GM23338 (cell line): ENCODE results near the gene ALDH16A1. TPM values are rescaled to one million over a fixed set of nuclear protein-coding genes. Genes with fewer than 3 reads are reported as not detected.

Source experiments
- ATAC-seq: fragments of 200-7000 bp; cut with Tn5 transposase; 3 replicates; pipeline ENCODE4 v1.9.1; 2020
- DNase-seq: peaks from one replicate; pipeline ENCODE4 v3.0.0-alpha.2; 2015; ENCODE audit warnings: low spot score
- H2AFZ ChIP-seq: fragments of 200-600 bp; sonication (generic); 2 replicates; pipeline ENCODE4 v1.8.0; 2016; ENCODE audit warnings: antibody characterized with exemption, mild to moderate bottlenecking, moderate library complexity
- H3F3A ChIP-seq: fragments of 200-600 bp; sonication (generic); replicated peaks from 2 replicates; pipeline ENCODE4 v1.8.0; 2017; ENCODE audit warnings: antibody characterized with exemption, mixed run types, low read depth
- H3K27ac ChIP-seq: fragments of 200-600 bp; sonication (generic); 2 replicates; pipeline ENCODE4 v1.6.1; 2016; ENCODE audit warnings: low read depth
- H3K27me3 ChIP-seq: fragments of 200-600 bp; sonication (generic); 2 replicates; pipeline ENCODE4 v1.8.0; 2016; ENCODE audit warnings: mild to moderate bottlenecking, mixed run types, moderate library complexity; ENCODE audit not compliant: insufficient read depth
- H3K36me3 ChIP-seq: fragments of 200-600 bp; sonication (generic); 2 replicates; pipeline ENCODE4 v1.8.0; 2016; ENCODE audit warnings: mild to moderate bottlenecking; ENCODE audit not compliant: insufficient read depth
- H3K4me1 ChIP-seq: fragments of 200-600 bp; sonication (generic); 2 replicates; pipeline ENCODE4 v1.8.0; 2016; ENCODE audit warnings: mild to moderate bottlenecking, moderate library complexity; ENCODE audit not compliant: insufficient read depth
- H3K4me2 ChIP-seq: fragments of 200-600 bp; sonication (generic); 2 replicates; pipeline ENCODE4 v1.7.1; 2017; ENCODE audit warnings: mixed run types
- H3K4me3 ChIP-seq: fragments of 200-600 bp; sonication (generic); 2 replicates; pipeline ENCODE4 v1.6.1; 2016; ENCODE audit warnings: mixed run types
- H3K79me2 ChIP-seq: fragments of 200-600 bp; sonication (generic); replicated peaks from 2 replicates; pipeline ENCODE4 v1.8.0; 2017; ENCODE audit warnings: mild to moderate bottlenecking; ENCODE audit not compliant: insufficient read depth
- H3K9me2 ChIP-seq: fragments of 200-600 bp; sonication (generic); 2 replicates; pipeline ENCODE4 v1.8.0; 2017; ENCODE audit not compliant: insufficient read depth
- H4K20me1 ChIP-seq: fragments of 200-600 bp; sonication (generic); replicated peaks from 2 replicates; pipeline ENCODE4 v1.8.0; 2017; ENCODE audit warnings: mild to moderate bottlenecking; ENCODE audit not compliant: insufficient read depth
- H3K27ac Mint-ChIP-seq: 2 replicates; pipeline ENCODE4 v1.8.0; 2020; ENCODE audit warnings: inconsistent platforms, mild to moderate bottlenecking, moderate library complexity, mixed read lengths
- H3K27me3 Mint-ChIP-seq: 3 replicates; pipeline ENCODE4 v1.8.0; 2022; ENCODE audit warnings: low read depth, mild to moderate bottlenecking, moderate library complexity, mixed read lengths, inconsistent platforms; ENCODE audit not compliant: insufficient read depth, poor library complexity
- H3K36me3 Mint-ChIP-seq: 3 replicates; pipeline ENCODE4 v1.8.0; 2021; ENCODE audit warnings: low read depth, mild to moderate bottlenecking, inconsistent platforms, moderate library complexity, mixed read lengths
- H3K4me1 Mint-ChIP-seq: 3 replicates; pipeline ENCODE4 v1.8.0; 2020; ENCODE audit warnings: mild to moderate bottlenecking, inconsistent platforms, mixed read lengths
- H3K4me3 Mint-ChIP-seq: 3 replicates; pipeline ENCODE4 v1.8.0; 2021; ENCODE audit warnings: moderate library complexity, mild to moderate bottlenecking, inconsistent platforms, mixed read lengths
- H3K9me3 Mint-ChIP-seq: 3 replicates; pipeline ENCODE4 v1.8.0; 2020; ENCODE audit warnings: moderate library complexity, mild to moderate bottlenecking, inconsistent platforms, mixed read lengths
- CTCF ChIP-seq, 2 experiments: fragments of 200-600 bp in 1 of 2; sonication (generic) in 1 of 2; conservative IDR thresholded peaks; 2 replicates each; pipeline versions ENCODE4 v1.5.1 to v1.6.1; 2016 to 2017; ENCODE audit warnings: antibody characterized with exemption in 2 of 2, low read depth in 2 of 2, mild to moderate bottlenecking in 2 of 2, moderate library complexity in 1 of 2
- EZH2 ChIP-seq: fragments of 200-600 bp; sonication (generic); IDR thresholded peaks from one replicate; pipeline ENCODE4 v1.8.0; 2017; ENCODE audit warnings: antibody characterized with exemption, mild to moderate bottlenecking, low read depth; ENCODE audit not compliant: unreplicated experiment
- EZH2phosphoT487 ChIP-seq: fragments of 200-600 bp; sonication (generic); IDR thresholded peaks from one replicate; pipeline ENCODE4 v1.8.1; 2018; ENCODE audit warnings: antibody characterized with exemption; ENCODE audit not compliant: unreplicated experiment
- NANOG ChIP-seq: IDR thresholded peaks from 2 replicates; pipeline ENCODE4 v1.6.1; 2016; ENCODE audit warnings: antibody characterized with exemption, borderline replicate concordance
- REST ChIP-seq: IDR thresholded peaks from one replicate; pipeline ENCODE4 v1.6.1; 2018; ENCODE audit warnings: antibody characterized with exemption; ENCODE audit not compliant: unreplicated experiment
- STAT1 ChIP-seq: IDR thresholded peaks from one replicate; pipeline ENCODE4 v1.6.1; 2016; ENCODE audit warnings: antibody characterized with exemption; ENCODE audit not compliant: unreplicated experiment
- ZNF114 ChIP-seq: fragments of 250-450 bp; sonication (Bioruptor Pico); IDR thresholded peaks from 2 replicates; pipeline ENCODE4 v1.5.0; 2020; ENCODE audit warnings: mild to moderate bottlenecking, moderate library complexity
- ZNF331 ChIP-seq: fragments of 250-450 bp; sonication (Bioruptor Pico); IDR thresholded peaks from 2 replicates; pipeline ENCODE4 v1.5.0; 2020; ENCODE audit warnings: low read depth, mild to moderate bottlenecking, moderate library complexity
- ZNF462 ChIP-seq: fragments of 250-450 bp; sonication (Bioruptor Pico); IDR thresholded peaks from 2 replicates; pipeline ENCODE4 v1.5.0; 2020; ENCODE audit warnings: mild to moderate bottlenecking, moderate library complexity
- polyA plus RNA-seq: library from polyadenylated mRNA; unstranded; fragments of >200 nt; fragmentation: Nextera tagmentation; extraction: Ambion mirVana; gene quantifications from 2 replicates; pipeline ENCODE4 v1.2.1, GENCODE V29; 2016
- total RNA-seq: library from RNA; depleted of rRNA; stranded (reverse); fragments of >200 nt; shearing (Covaris generic); gene quantifications from 2 replicates; pipeline ENCODE4 v1.2.3, GENCODE V29; 2014

Gene ALDH16A1
- total and polyA plus RNA-seq, 2 experiments from 2014 or later = 16.8 to 57.3 TPM

GRCh38 chr19:49436381-49437017 is 16.5 kb upstream of the ALDH16A1 start (continued):
- no peak for TF ChIP-seq REST

GRCh38 chr19:49437231-49437630 is 15.8 kb upstream of the ALDH16A1 start:
- Mint-ChIP-seq H3K36me3 (peaks cover 1% of the 10 kb centered on the region), H3K9me3 (peaks cover 6% of the 10 kb centered on the region), H3K27me3 (peaks cover 82% of the 10 kb centered on the region), H3K27ac (no peak overlapping the region), H3K4me1 (peaks cover 40% of the 10 kb centered on the region), H3K4me3 (no peak overlapping the region; the same call in 1 of the 3 replicates)
- Histone ChIP-seq H3K79me2 (no peaks in the 10 kb centered on the region), H3K4me2 (peak overlapping the region; percentile 80), H3K9me2 (no peaks in the 10 kb centered on the region), H4K20me1 (no peaks in the 10 kb centered on the region), H3K4me1 (peaks cover 28% of the 10 kb centered on the region), H3K27ac (no peak overlapping the region), H3F3A (peaks cover 27% of the 10 kb centered on the region), H3K4me3 (peak overlapping the region; percentile 58), H3K36me3 (no peaks in the 10 kb centered on the region), H3K27me3 (peaks cover 81% of the 10 kb centered on the region), H2AFZ (no peak overlapping the region; the same call in 1 of the 2 replicates)
- DNase-seq (no peak), ATAC-seq (no peak)
- TF ChIP-seq REST (no peak), EZH2phosphoT487 (no peak), EZH2 (no peak), STAT1 (no peak), NANOG (no peak), ZNF462 (CRISPR knock-in tag) (no peak), CTCF (conservative IDR thresholded peaks at IDR 0.05; ENCODE audit: low read depth in 2 of 2) (no peak), ZNF114 (CRISPR knock-in tag) (no peak), ZNF331 (CRISPR knock-in tag) (no peak)
